SK-N-MC (cell line): Measurements from ENCODE around the gene TMEM45A.

Experiments
- EZH2 ChIP-seq: fragments of 200-600 bp; sonication (generic); IDR thresholded peaks from one replicate; pipeline ENCODE4 v1.6.1; 2017; ENCODE audit warnings: antibody characterized with exemption
- POLR2AphosphoS5 ChIP-seq: IDR thresholded peaks from 2 replicates; pipeline ENCODE4 v1.6.1; 2012; ENCODE audit warnings: mild to moderate bottlenecking, low read depth, low read length, borderline replicate concordance

DNA sequence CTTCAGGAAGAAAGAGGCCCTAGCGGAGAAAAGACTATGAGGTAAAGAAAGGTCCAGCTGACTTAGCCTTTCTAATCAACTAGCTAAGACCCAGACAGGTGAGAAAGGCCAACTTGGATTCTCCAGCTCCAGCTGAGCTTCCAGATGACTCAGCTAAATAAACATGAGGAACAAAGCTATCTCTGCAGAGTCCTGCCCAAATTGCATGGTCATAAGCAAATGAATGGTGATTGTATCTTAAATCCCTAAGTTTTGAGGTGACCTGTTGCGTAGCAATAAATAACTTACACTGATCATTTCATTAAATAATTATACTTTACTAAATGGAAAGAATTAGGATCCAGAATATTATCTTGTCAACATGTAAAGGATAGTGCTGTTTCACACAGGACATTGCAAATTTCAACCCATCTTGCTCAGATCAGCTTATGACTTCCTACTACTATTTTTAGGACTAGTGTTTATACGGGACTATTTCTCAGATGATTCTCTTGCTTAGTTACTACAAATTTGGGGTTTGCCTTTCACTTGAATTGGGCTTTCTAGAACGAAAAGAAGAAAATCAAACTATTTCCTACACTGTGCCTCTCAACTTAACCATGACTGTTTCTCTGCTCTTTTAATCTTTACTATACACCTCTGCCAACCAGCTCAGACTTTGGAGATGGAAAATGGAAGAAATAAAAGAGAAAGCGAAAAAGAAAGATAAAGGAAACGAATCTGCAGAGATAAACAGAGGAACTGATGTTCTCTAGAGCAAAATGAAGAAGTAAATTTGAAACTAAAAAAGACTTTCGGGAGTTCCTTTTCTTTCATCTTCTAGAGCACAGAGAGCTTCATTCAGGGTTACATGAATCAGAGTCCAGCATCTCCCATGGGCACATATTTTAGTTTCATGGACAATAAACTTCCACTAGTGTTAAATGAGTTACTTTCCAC is 110.4 kb downstream of the TMEM45A start:
- TF ChIP-seq EZH2 (no peak), POLR2AphosphoS5 (no peak)
